ENCODE results near the gene SH3GL3. TPM values are rescaled to one million over a fixed set of nuclear protein-coding genes. Genes with fewer than 3 reads are reported as not detected.

Gene SH3GL3
- total and polyA plus RNA-seq, 7 donors: 0.04 to 0.99 (median 0.63) TPM; not detected in 3

DNA sequence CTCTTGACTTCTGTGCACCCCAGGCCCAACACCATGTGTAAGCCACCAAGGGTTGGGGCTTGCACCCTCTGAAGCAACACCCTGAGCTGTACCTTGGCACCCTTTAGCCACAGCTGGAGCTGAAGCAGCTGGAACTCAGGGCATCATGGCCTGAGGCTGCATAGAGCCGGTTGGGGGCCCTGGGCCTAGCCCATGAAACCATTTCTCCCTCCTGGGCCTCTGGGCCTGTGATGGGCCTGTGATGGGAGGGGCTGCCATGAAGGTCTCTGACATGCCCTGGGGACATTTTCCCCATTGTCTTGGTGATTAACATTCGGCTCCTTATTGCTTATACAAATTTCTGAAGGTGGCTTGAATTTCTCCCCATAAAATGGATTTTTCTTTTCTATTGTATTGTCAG, 184.4 kb downstream of the SH3GL3 start:
- intact Hi-C loops (cut with DNase I): no loop called here
- Histone ChIP-seq H3K4me1 (no peaks in the 10 kb centered on the region), H3K36me3 (no peaks in the 10 kb centered on the region), H3K27ac (no peak overlapping the region), H3K4me3 (no peak overlapping the region), H3K27me3 (no peaks in the 10 kb centered on the region), H3K9me3 (peaks cover 0 to 2% (median 0%) of the 10 kb centered on the region in 4 donors)
- TF ChIP-seq EP300 (IDR thresholded peaks at IDR 0.05) (no peak), POLR2A (IDR thresholded peaks at IDR 0.05) (no peak), POLR2AphosphoS5 (IDR thresholded peaks at IDR 0.05) (no peak)
- TF ChIP-seq, protein P1, sequence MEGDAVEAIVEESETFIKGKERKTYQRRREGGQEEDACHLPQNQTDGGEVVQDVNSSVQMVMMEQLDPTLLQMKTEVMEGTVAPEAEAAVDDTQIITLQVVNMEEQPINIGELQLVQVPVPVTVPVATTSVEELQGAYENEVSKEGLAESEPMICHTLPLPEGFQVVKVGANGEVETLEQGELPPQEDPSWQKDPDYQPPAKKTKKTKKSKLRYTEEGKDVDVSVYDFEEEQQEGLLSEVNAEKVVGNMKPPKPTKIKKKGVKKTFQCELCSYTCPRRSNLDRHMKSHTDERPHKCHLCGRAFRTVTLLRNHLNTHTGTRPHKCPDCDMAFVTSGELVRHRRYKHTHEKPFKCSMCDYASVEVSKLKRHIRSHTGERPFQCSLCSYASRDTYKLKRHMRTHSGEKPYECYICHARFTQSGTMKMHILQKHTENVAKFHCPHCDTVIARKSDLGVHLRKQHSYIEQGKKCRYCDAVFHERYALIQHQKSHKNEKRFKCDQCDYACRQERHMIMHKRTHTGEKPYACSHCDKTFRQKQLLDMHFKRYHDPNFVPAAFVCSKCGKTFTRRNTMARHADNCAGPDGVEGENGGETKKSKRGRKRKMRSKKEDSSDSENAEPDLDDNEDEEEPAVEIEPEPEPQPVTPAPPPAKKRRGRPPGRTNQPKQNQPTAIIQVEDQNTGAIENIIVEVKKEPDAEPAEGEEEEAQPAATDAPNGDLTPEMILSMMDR (IDR thresholded peaks at IDR 0.05): no peak
- no peak for DNase-seq
- WGBS, 2 donors: 78 to 83% methylated on average over 2 of the region's 2 CpGs

DNA sequence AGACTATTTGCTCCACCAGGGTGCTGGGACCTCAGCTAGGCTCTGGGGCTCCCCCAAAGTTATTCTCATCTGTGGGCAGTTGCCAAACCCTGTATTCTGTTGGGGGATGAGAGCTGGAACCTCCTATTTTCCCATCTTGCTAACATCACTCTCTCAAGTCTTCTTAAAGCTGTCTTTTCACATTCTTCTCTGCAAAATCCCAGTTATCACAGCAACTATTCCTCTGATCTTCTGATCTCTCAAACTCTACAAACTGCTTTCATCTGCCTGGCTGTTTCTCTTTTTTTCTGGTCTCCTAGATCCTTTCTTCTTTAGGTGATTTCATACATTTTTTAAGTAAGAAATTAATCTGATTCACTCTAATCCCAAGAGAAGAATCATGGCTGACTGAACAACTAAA, 196.1 kb downstream of the SH3GL3 start:
- TF ChIP-seq EP300 (IDR thresholded peaks at IDR 0.05) (no peak), POLR2AphosphoS5 (IDR thresholded peaks at IDR 0.05) (no peak), POLR2A (IDR thresholded peaks at IDR 0.05) (no peak)
- TF ChIP-seq, protein P1 (IDR thresholded peaks at IDR 0.05): no peak
- DNase-seq: no peak
- intact Hi-C loops (cut with DNase I): no loop called here
- H3K4me1 ChIP-seq: no peaks in the 10 kb centered on the region
- H3K9me3 ChIP-seq: peaks cover 0 to 4% (median 0%) of the 10 kb centered on the region in 4 donors
- H3K36me3 ChIP-seq: no peaks in the 10 kb centered on the region
- H3K4me3 ChIP-seq: no peak overlapping the region
- no peaks in the 10 kb centered on the region for H3K27me3 ChIP-seq
- no peak overlapping the region for H3K27ac ChIP-seq

DNA sequence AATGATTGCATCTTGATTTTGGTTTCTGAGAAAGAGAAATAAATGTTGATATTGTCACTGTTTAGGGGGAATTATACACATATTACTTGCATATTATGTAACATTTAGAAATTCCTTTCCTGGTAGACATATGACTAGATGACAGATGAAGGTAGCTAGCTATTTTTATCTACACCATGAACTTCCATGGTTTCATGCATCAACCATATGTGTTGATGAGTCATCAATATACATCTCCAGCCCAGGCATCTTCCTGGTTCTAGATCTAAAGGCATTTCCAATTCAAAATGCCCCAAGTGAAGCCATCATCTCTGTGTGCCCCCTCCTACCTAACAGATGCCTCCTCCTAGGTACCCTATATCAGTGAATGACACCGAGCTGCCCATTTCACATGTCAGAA, 197.3 kb downstream of the SH3GL3 start:
- intact Hi-C loops (cut with DNase I): no loop called here
- TF ChIP-seq, protein P1 (IDR thresholded peaks at IDR 0.05): no peak
- no peak for TF ChIP-seq EP300 (IDR thresholded peaks at IDR 0.05)
- no peak for TF ChIP-seq POLR2AphosphoS5 (IDR thresholded peaks at IDR 0.05)
- TF ChIP-seq POLR2A (IDR thresholded peaks at IDR 0.05): no peak
- no peaks in the 10 kb centered on the region for H3K27me3 ChIP-seq
- WGBS, 2 donors: 79 to 92% methylated on average over 1 of the region's 1 CpG
- no peak for DNase-seq
- H3K27ac ChIP-seq: no peak overlapping the region
- H3K9me3 ChIP-seq: peaks cover 0 to 3% (median 0%) of the 10 kb centered on the region in 4 donors
- H3K4me1 ChIP-seq: no peaks in the 10 kb centered on the region
- H3K36me3 ChIP-seq: no peaks in the 10 kb centered on the region
- no peak overlapping the region for H3K4me3 ChIP-seq

DNA sequence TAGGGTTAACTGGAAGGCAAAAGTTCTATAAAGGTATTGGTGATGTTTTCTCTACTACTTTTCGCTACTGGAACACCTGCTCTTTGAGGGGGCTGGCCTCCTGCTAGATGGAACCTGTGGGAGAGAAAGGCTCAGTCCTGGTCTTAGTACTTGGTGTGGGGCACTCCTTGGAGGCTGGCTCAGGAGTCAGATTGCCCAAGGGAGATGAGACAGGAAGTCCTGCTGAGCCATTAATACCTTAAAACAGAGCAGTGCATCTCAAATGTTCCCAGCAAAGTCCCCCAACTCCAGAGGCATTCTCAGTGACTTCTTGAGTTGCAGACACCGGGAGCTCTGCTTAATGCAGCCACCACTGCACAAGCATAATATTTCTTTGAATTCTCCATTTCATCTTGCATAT, 203.7 kb downstream of the SH3GL3 start:
- no peak for DNase-seq
- Histone ChIP-seq H3K4me1 (peaks cover 0 to 19% (median 15%) of the 10 kb centered on the region in 4 donors), H3K4me3 (no peak overlapping the region), H3K36me3 (no peaks in the 10 kb centered on the region), H3K27me3 (no peaks in the 10 kb centered on the region), H3K9me3 (no peaks in the 10 kb centered on the region), H3K27ac (no peak overlapping the region)
- 75 to 86% methylated on average over 2 of the region's 2 CpGs for WGBS, 2 donors
- TF ChIP-seq EP300 (IDR thresholded peaks at IDR 0.05) (no peak), POLR2A (IDR thresholded peaks at IDR 0.05) (no peak), POLR2AphosphoS5 (IDR thresholded peaks at IDR 0.05) (no peak)
- TF ChIP-seq, protein P1 (IDR thresholded peaks at IDR 0.05): no peak
- intact Hi-C loops (cut with DNase I): loop anchor here (5.0 to 10.0 kb wide), 4 partner anchors 84 to 371 kb away; partner anchors contain the start of gene SH3GL3

DNA sequence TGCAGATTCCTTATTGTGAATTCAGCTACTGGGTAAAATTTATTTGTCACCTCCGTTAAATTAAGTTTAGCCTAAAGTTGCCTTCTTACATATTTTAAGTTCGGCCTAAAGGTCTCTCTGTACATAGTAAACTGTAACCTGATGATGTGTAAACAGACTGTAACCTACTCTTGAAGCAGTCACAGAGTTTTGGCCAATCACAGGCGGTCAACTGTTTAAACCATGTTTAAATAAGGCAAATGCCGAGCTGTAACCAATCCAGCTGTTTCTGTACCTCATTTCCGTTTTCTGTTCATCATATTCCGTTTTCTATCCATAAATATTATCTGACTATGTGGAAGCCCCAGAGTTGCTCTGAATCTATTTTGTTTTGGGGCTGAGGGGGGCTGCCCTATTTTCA, 204.4 kb downstream of the SH3GL3 start:
- TF ChIP-seq EP300 (IDR thresholded peaks at IDR 0.05) (no peak), POLR2A (IDR thresholded peaks at IDR 0.05) (no peak), POLR2AphosphoS5 (IDR thresholded peaks at IDR 0.05) (no peak)
- TF ChIP-seq, protein P1 (IDR thresholded peaks at IDR 0.05): no peak
- WGBS, 2 donors: 62 to 75% methylated on average over 6 of the region's 6 CpGs
- Histone ChIP-seq H3K4me1 (peaks cover 0 to 26% (median 22%) of the 10 kb centered on the region in 4 donors), H3K36me3 (no peaks in the 10 kb centered on the region), H3K27me3 (no peaks in the 10 kb centered on the region), H3K9me3 (no peaks in the 10 kb centered on the region), H3K27ac (no peak overlapping the region), H3K4me3 (no peak overlapping the region)
- no peak for DNase-seq
- intact Hi-C loops (cut with DNase I): loop anchor here (5.0 to 10.0 kb wide), 4 partner anchors 84 to 371 kb away; partner anchors contain the start of gene SH3GL3
